ENCODE measurements around the gene LYZL6.

DNA sequence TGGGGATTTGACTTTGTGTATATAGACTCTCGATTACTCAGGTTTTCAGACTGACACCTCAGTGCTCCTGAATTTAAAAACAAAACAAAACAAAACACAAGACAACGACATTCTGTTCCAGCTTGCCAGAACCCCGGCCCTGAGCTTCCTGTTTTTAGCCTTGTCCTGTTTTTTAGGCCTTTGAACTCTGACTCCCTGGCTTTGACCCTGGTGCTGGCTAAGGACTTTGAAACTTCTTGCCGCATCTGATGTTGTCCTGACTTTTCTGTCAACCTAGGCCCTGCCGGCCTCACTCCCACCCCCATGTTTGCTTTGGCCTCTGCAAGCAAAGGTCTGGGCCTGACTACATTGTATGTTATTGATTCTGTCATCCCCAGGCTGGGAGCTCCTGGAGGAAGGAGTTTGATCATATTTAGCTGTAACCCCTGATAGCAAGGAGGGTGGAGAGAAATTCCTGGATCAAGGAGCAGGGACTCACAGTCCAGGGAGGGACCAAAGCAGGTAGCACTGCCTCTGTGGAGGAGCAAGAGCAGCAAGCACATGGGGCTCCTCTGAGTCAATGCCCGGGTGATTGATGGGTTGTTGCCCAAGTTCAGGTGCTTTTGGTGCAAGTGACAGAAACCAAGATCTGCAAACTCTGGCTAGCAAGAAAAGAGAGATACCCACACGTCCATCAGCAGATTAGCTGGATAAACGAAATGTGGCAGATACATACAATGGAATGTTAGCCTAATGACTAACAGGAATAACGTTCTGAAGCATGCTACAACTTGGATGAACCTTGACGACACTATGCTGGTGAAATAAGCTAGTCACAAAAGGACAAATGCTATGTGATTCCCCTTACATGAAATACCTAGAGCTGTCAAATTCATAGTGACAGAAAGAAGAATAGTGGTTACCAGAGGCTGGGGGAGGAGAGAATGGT, 30.1 kb upstream of the LYZL6 start:
- TF ChIP-seq GABPA (IDR thresholded peaks at IDR 0.05; ENCODE audit: low read depth) (no peak), CTCF (IDR thresholded peaks at IDR 0.05 in 2 of 3, conservative IDR thresholded peaks at IDR 0.05 in 1 of 3; ENCODE audit: control insufficient read depth in 2 of 3, extremely low read depth in 1 of 3, insufficient read depth in 1 of 3, low read depth in 3 of 3, low read length in 3 of 3) (no peak), E4F1 (IDR thresholded peaks at IDR 0.05; ENCODE audit: borderline replicate concordance, partially characterized antibody) (no peak), RAD21 (IDR thresholded peaks at IDR 0.05; ENCODE audit: insufficient read depth, low read depth, low read length) (no peak), ETV6 (conservative IDR thresholded peaks at IDR 0.05 in 1 of 2, IDR thresholded peaks at IDR 0.05 in 1 of 2; ENCODE audit: borderline replicate concordance in 1 of 2, low read depth in 1 of 2) (no peak), EZH2 (IDR thresholded peaks at IDR 0.05; ENCODE audit: borderline replicate concordance, control insufficient read depth, low read depth, low read length) (no peak), MXI1 (IDR thresholded peaks at IDR 0.05; ENCODE audit: low read depth, low read length) (no peak), SP1 (IDR thresholded peaks at IDR 0.05; ENCODE audit: low read depth, low read length) (no peak)
